CD14-positive monocyte (primary cell): Measurements from ENCODE around the gene BOLA3. TPM values are rescaled to one million over a fixed set of nuclear protein-coding genes. Genes with fewer than 3 reads are reported as not detected.

Experiments
- DNase-seq, 3 donors: peaks; one replicate each; pipeline ENCODE4 v3.0.0-alpha.2; 2011 to 2022
- H2AFZ ChIP-seq: 2 replicates; pipeline ENCODE4 v1.6.0; 2012; ENCODE audit warnings: mild to moderate bottlenecking, low read depth, low read length, inconsistent platforms; ENCODE audit not compliant: insufficient read depth, poor library complexity, severe bottlenecking
- H3K27ac ChIP-seq, 2 donors: 1 replicate in 1 of 2; 2 replicates in 1 of 2; pipeline ENCODE4 v1.5.1; 2012 to 2013; ENCODE audit warnings: low read length in 2 of 2, control low read depth in 1 of 2, inconsistent platforms in 1 of 2, low read depth in 1 of 2, mild to moderate bottlenecking in 1 of 2
- H3K27me3 ChIP-seq, 2 donors: one replicate each; pipeline versions ENCODE4 v1.6.0 to v1.6.1; 2011 to 2013; ENCODE audit warnings: low read length in 2 of 2; ENCODE audit not compliant: control insufficient read depth in 2 of 2, insufficient read depth in 2 of 2
- H3K36me3 ChIP-seq, 2 donors: replicated peaks in 1 of 2; 1 replicate in 1 of 2; 2 replicates in 1 of 2; pipeline versions ENCODE4 v1.5.1 to v1.6.1; 2012 to 2013; ENCODE audit warnings: low read length in 2 of 2, control low read depth in 1 of 2, inconsistent platforms in 1 of 2, mild to moderate bottlenecking in 1 of 2; ENCODE audit not compliant: insufficient read depth in 2 of 2, control insufficient read depth in 1 of 2
- H3K4me1 ChIP-seq, 2 donors: 1 replicate in 1 of 2; 2 replicates in 1 of 2; pipeline versions ENCODE4 v1.5.1 to v1.6.1; 2012 to 2013; ENCODE audit warnings: low read length in 2 of 2, control low read depth in 1 of 2, inconsistent platforms in 1 of 2, mild to moderate bottlenecking in 1 of 2, moderate library complexity in 1 of 2; ENCODE audit not compliant: insufficient read depth in 2 of 2, control insufficient read depth in 1 of 2
- H3K4me2 ChIP-seq: replicated peaks from 2 replicates; pipeline ENCODE3; 2012; ENCODE audit warnings: low read length, moderate library complexity, mild to moderate bottlenecking; ENCODE audit not compliant: poor library complexity, severe bottlenecking; ENCODE audit errors: extremely low read depth
- H3K4me3 ChIP-seq, 3 experiments: fragments of 200-600 bp in 1 of 3; sonication (generic) in 1 of 3; replicated peaks in 1 of 3; 1 replicate in 2 of 3; 2 replicates in 1 of 3; pipeline ENCODE4 v1.5.1; 2011 to 2013; ENCODE audit warnings: low read length in 3 of 3, mild to moderate bottlenecking in 3 of 3, control low read depth in 2 of 3, low read depth in 2 of 3, inconsistent platforms in 1 of 3, moderate library complexity in 1 of 3
- H3K79me2 ChIP-seq: 2 replicates; pipeline ENCODE4 v1.6.0; 2012; ENCODE audit warnings: mild to moderate bottlenecking, control low read depth, inconsistent platforms, low read length, moderate library complexity; ENCODE audit not compliant: insufficient read depth
- H3K9ac ChIP-seq: 2 replicates; pipeline ENCODE4 v1.6.0; 2017; ENCODE audit warnings: low read length, mild to moderate bottlenecking; ENCODE audit not compliant: insufficient read depth, poor library complexity, severe bottlenecking
- H3K9me3 ChIP-seq, 2 donors: replicated peaks in 1 of 2; 1 replicate in 1 of 2; 2 replicates in 1 of 2; pipeline versions ENCODE4 v1.5.1 to v1.6.1; 2012 to 2013; ENCODE audit warnings: low read length in 2 of 2, control low read depth in 1 of 2; ENCODE audit not compliant: control insufficient read depth in 1 of 2, insufficient read depth in 1 of 2
- H4K20me1 ChIP-seq: 2 replicates; pipeline ENCODE4 v1.6.0; 2012; ENCODE audit warnings: mild to moderate bottlenecking, low read length, control low read depth, moderate library complexity; ENCODE audit not compliant: insufficient read depth
- H3K27ac Mint-ChIP-seq, 7 donors: one replicate each; pipeline ENCODE4 v1.8.0; 2020; ENCODE audit warnings: mild to moderate bottlenecking in 7 of 7, mixed read lengths in 7 of 7, moderate library complexity in 6 of 7, inconsistent platforms in 2 of 7
- H3K27me3 Mint-ChIP-seq, 3 donors: one replicate each; pipeline ENCODE4 v1.8.0; 2021 to 2022; ENCODE audit warnings: low read depth in 3 of 3, mild to moderate bottlenecking in 3 of 3, mixed read lengths in 3 of 3, moderate library complexity in 3 of 3, inconsistent platforms in 1 of 3
- H3K36me3 Mint-ChIP-seq, 2 donors: one replicate each; pipeline ENCODE4 v1.8.0; 2020; ENCODE audit warnings: mixed read lengths in 2 of 2, inconsistent platforms in 1 of 2, mild to moderate bottlenecking in 1 of 2
- H3K4me1 Mint-ChIP-seq: one replicate; pipeline ENCODE4 v1.8.0; 2020; ENCODE audit warnings: mild to moderate bottlenecking, mixed read lengths
- H3K4me3 Mint-ChIP-seq, 2 donors: one replicate each; pipeline ENCODE4 v1.8.0; 2020; ENCODE audit warnings: mild to moderate bottlenecking in 2 of 2, mixed read lengths in 2 of 2, moderate library complexity in 1 of 2
- H3K9me3 Mint-ChIP-seq, 7 donors: one replicate each; pipeline ENCODE4 v1.8.0; 2020 to 2022; ENCODE audit warnings: mixed read lengths in 7 of 7, mild to moderate bottlenecking in 6 of 7, moderate library complexity in 6 of 7, inconsistent platforms in 2 of 7
- WGBS: methylation state at CpG from one replicate; pipeline ENCODE4 v1.1.5; 2013; ENCODE audit warnings: missing lambda C conversion rate; ENCODE audit not compliant: insufficient coverage; 5-methylcytosine and 5-hydroxymethylcytosine counted together
- intact Hi-C, 2 donors: fragments of 100-400 bp; cut with micrococcal nuclease; formaldehyde crosslinking; loops; one replicate each; pipeline versions ENCODE4 v1.15.0 to v1.15.1; 2023
- polyA plus RNA-seq, 3 donors: library from polyadenylated mRNA; depleted of rRNA in 1 of 3; unstranded in 2 of 3; stranded (reverse) in 1 of 3; fragments of 300-500 nt in 2 of 3; fragments of >200 nt in 1 of 3; fragmentation: Illumina TruSeq in 2 of 3; gene quantifications; 1 replicate in 2 of 3; 2 replicates in 1 of 3; pipeline ENCODE4 v1.2.3, GENCODE V29; 2012 to 2021
- TF ChIP-seq, protein P1 (sequence below): fragments of 200-600 bp; IDR thresholded peaks from one replicate; pipeline ENCODE4 v1.8.0; 2022; ENCODE audit warnings: antibody characterized with exemption, mild to moderate bottlenecking

Gene BOLA3
- polyA plus RNA-seq, 3 donors, result 3.9 to 8.0 (median 7.7) TPM

DNA sequence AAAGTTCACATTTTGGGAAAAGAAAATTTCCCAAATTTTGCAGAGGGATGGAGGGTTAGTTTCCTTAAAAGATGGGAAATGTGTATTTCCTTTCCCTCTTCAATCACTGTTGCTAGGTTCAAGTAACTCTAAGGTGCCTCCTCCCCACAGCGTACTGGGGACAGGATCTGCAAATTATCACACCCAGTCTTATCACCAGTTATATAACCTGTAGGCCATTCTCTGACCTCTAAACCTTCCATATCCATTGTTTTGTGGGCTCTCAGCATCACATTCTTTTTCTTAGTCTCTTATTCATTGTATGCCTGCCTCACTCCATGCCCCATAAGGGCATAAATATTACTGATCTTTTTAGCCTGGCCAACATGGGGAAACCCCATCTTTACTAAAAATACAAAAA is 47.1 kb upstream of the BOLA3 start:
- intact Hi-C loops, result loop anchor here in 1 of 2 donors (5.0 to 10.0 kb wide), 2 partner anchors 32 to 270 kb away; partner anchors contain the start of gene DGUOK
- no peak overlapping the region for H2AFZ ChIP-seq

DNA sequence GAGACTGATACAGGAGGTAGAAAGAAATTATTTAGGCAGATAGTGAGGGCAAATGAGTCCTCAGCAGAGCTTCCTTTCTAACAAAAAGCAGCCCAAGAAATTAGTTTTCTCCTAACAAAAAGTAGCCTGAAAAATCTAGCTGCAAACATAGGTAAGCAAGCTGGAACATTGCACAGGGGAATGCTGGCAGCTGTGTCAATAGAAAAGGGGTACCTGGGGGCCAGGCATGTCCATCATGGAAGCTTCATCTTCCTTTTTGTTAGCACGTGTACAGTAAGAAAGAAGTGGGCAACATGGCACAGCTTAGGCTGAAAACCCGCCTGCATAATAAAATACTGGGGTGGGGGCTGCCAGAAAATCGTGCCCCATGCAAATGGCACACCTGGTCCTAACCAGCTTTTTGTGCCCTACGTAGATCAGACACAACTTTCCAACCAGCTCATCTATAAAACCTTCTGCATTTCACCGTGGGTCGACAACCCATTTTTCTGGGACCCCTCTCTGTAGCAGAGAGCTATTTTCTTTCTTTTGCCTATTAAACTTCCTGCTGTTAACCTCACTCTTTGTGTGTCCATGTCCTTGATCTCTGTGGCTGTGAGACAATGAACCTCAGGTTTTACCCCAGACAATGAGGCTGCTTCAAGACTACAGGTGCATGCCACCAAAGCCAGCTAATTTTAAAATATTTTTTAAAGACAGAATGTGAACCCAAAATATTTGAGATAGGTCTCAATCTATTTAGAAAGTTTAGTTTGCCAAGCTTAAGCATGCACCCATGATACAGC is 44.1 kb upstream of the BOLA3 start:
- no peak overlapping the region for H3K4me3 ChIP-seq
- no peak overlapping the region for H2AFZ ChIP-seq
- H3K9me3 ChIP-seq, result no peaks in the 10 kb centered on the region
- DNase-seq, result no peak
- no peaks in the 10 kb centered on the region for H3K27me3 ChIP-seq
- H3K27me3 Mint-ChIP-seq, result peaks cover 0 to 5% (median 0%) of the 10 kb centered on the region in 3 donors
- no peaks in the 10 kb centered on the region for H3K36me3 ChIP-seq
- no peaks in the 10 kb centered on the region for H4K20me1 ChIP-seq
- H3K27ac ChIP-seq, result no peak overlapping the region
- no peak overlapping the region for H3K4me3 Mint-ChIP-seq
- H3K4me1 ChIP-seq, result peaks cover 17 to 28% of the 10 kb centered on the region in 2 donors
- H3K9ac ChIP-seq, result no peak overlapping the region
- no peaks in the 10 kb centered on the region for H3K36me3 Mint-ChIP-seq
- H3K4me2 ChIP-seq, result no peak overlapping the region
- intact Hi-C loops, result loop anchor here in 1 of 2 donors (10.0 kb wide), 1 partner anchor 267 kb away; the partner anchor contains the start of gene DGUOK
- no peak overlapping the region for H3K27ac Mint-ChIP-seq
- TF ChIP-seq, protein P1, sequence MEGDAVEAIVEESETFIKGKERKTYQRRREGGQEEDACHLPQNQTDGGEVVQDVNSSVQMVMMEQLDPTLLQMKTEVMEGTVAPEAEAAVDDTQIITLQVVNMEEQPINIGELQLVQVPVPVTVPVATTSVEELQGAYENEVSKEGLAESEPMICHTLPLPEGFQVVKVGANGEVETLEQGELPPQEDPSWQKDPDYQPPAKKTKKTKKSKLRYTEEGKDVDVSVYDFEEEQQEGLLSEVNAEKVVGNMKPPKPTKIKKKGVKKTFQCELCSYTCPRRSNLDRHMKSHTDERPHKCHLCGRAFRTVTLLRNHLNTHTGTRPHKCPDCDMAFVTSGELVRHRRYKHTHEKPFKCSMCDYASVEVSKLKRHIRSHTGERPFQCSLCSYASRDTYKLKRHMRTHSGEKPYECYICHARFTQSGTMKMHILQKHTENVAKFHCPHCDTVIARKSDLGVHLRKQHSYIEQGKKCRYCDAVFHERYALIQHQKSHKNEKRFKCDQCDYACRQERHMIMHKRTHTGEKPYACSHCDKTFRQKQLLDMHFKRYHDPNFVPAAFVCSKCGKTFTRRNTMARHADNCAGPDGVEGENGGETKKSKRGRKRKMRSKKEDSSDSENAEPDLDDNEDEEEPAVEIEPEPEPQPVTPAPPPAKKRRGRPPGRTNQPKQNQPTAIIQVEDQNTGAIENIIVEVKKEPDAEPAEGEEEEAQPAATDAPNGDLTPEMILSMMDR, result no peak
- H3K4me1 Mint-ChIP-seq, result peaks cover 20% of the 10 kb centered on the region
- 86% methylated on average over 6 of the region's 6 CpGs for WGBS
- peaks cover 5% of the 10 kb centered on the region for H3K79me2 ChIP-seq
- H3K9me3 Mint-ChIP-seq, result no peaks in the 10 kb centered on the region

More for the DNA sequence above, 47.1 kb upstream of the BOLA3 start:
- no peaks in the 10 kb centered on the region for H3K36me3 Mint-ChIP-seq
- H3K9me3 ChIP-seq, result no peaks in the 10 kb centered on the region
- no peak overlapping the region for H3K27ac Mint-ChIP-seq
- H3K4me3 ChIP-seq, result no peak overlapping the region
- peaks cover 0 to 5% (median 0%) of the 10 kb centered on the region in 7 donors for H3K9me3 Mint-ChIP-seq
- peaks cover 0 to 8% (median 1%) of the 10 kb centered on the region in 3 donors for H3K27me3 Mint-ChIP-seq
- H3K4me1 Mint-ChIP-seq, result peaks cover 15% of the 10 kb centered on the region
- H3K79me2 ChIP-seq, result peaks cover 12% of the 10 kb centered on the region
- no peak overlapping the region for H3K9ac ChIP-seq
- 100% methylated on average over 1 of the region's 1 CpG for WGBS
- peaks cover 7% of the 10 kb centered on the region for H4K20me1 ChIP-seq
- no peaks in the 10 kb centered on the region for H3K36me3 ChIP-seq
- no peaks in the 10 kb centered on the region for H3K27me3 ChIP-seq
- no peak overlapping the region for H3K4me3 Mint-ChIP-seq
- H3K4me2 ChIP-seq, result no peak overlapping the region
- peaks cover 16 to 21% of the 10 kb centered on the region in 2 donors for H3K4me1 ChIP-seq
- TF ChIP-seq, protein P1, result no peak
- DNase-seq, result no peak
- H3K27ac ChIP-seq, result no peak overlapping the region
